Stimulated activated naive CD8-positive, alpha-beta T cell treated with anti-CD3 and anti-CD28 coated beads, Interleukin-15, Interleukin-2, amounts not matched to agents 100 U/mL and 50 U/mL, for 24 hours (primary cell): ENCODE data around the gene MAML2.

Experiments
- ATAC-seq: fragments of 150-1000 bp; cut with Tn5 transposase; one replicate; pipeline ENCODE4 v1.10.0; 2021
- DNase-seq: peaks from one replicate; pipeline ENCODE4 v3.0.0; 2021

MAML2 gene

GRCh38 chr11:95964281-95964680, 378.7 kb downstream of the MAML2 start:
- no peak for DNase-seq
- ATAC-seq: no peak

GRCh38 chr11:95961758-95962157, 381.2 kb downstream of the MAML2 start:
- DNase-seq (no peak), ATAC-seq (no peak)

GRCh38 chr11:95950905-95951304, 392.1 kb downstream of the MAML2 start:
- DNase-seq (no peak), ATAC-seq (no peak)

- no peak for ATAC-seq
Observed at GRCh38 chr11:95948637-95949036, 394.4 kb downstream of the MAML2 start.

GRCh38 chr11:95944623-95945022, 398.4 kb downstream of the MAML2 start:
- ATAC-seq: no peak

More at GRCh38 chr11:95948637-95949036, 394.4 kb downstream of the MAML2 start:
- no peak for DNase-seq

GRCh38 chr11:95943546-95943945, 399.4 kb downstream of the MAML2 start:
- DNase-seq: no peak
- no peak for ATAC-seq

More at GRCh38 chr11:95944623-95945022, 398.4 kb downstream of the MAML2 start:
- no peak for DNase-seq

GRCh38 chr11:95939091-95939490, 403.9 kb downstream of the MAML2 start:
- no peak for ATAC-seq
- DNase-seq: no peak

GRCh38 chr11:95937358-95937757, 405.6 kb downstream of the MAML2 start:
- DNase-seq: no peak
- ATAC-seq: no peak

GRCh38 chr11:95933594-95933993, 409.4 kb downstream of the MAML2 start:
- ATAC-seq (no peak), DNase-seq (no peak)

- ATAC-seq (no peak), DNase-seq (no peak)
Observed at GRCh38 chr11:95931916-95932315, 411.1 kb downstream of the MAML2 start.

GRCh38 chr11:95930948-95931347, 412.0 kb downstream of the MAML2 start:
- DNase-seq (no peak), ATAC-seq (no peak)

- DNase-seq (no peak), ATAC-seq (no peak)
Observed at GRCh38 chr11:95926726-95927125, 416.3 kb downstream of the MAML2 start.
